Endothelial cell of umbilical vein (primary cell): ENCODE results near the gene TMIGD2. TPM values are rescaled to one million over a fixed set of nuclear protein-coding genes. Genes with fewer than 3 reads are reported as not detected.

Source experiments
- BruUV-seq: library from RNA; stranded (reverse); fragments of 400-500 nt; replicated peaks from 2 replicates; lab custom pipeline; 2021; lab: Mats Ljungman, UMichigan
- CTCF ChIA-PET: fragments of 300-600, 350-600 bp; sonication (Branson Sonifier 250); formaldehyde crosslinking; loops from one replicate; lab custom pipeline; 2021; ENCODE audit warnings: antibody characterized with exemption, inconsistent platforms; lab: Charles Lee
- POLR2A ChIA-PET: fragments of 300-600, 350-600 bp; sonication (Branson Sonifier 250); formaldehyde crosslinking; loops from one replicate; lab custom pipeline; 2021; ENCODE audit warnings: antibody characterized with exemption, inconsistent platforms; lab: Charles Lee
- DNase-seq: peaks from one replicate; pipeline ENCODE4 v3.0.0-alpha.2; 2011; ENCODE audit warnings: low read depth, low spot score
- FAIRE-seq: peaks from 2 replicates; lab custom pipeline; 2011; peaks lifted over from hg19 to GRCh38; lab: Jason Lieb, UNC
- H2AFZ ChIP-seq: 2 replicates; pipeline ENCODE4 v1.6.0; 2012; ENCODE audit warnings: low read depth, low read length, control low read depth, inconsistent platforms
- H3K27ac ChIP-seq: 2 replicates; pipeline ENCODE4 v1.5.1; 2011; ENCODE audit warnings: low read depth, mild to moderate bottlenecking, control low read depth, low read length, moderate library complexity; ENCODE audit not compliant: insufficient read depth
- H3K27me3 ChIP-seq, 2 experiments: 2 replicates each; pipeline versions ENCODE4 v1.6.0 to v1.6.1; 2011; ENCODE audit warnings: low read length in 2 of 2, mixed read lengths in 1 of 2; ENCODE audit not compliant: control insufficient read depth in 2 of 2, insufficient read depth in 2 of 2
- H3K36me3 ChIP-seq, 2 experiments: 2 replicates in 1 of 2; 3 replicates in 1 of 2; pipeline ENCODE4 v1.5.1; 2011; ENCODE audit warnings: low read length in 2 of 2, mild to moderate bottlenecking in 1 of 2, moderate library complexity in 1 of 2; ENCODE audit not compliant: control insufficient read depth in 2 of 2, insufficient read depth in 2 of 2; ENCODE audit errors: extremely low read depth in 1 of 2
- H3K4me1 ChIP-seq: 3 replicates; pipeline ENCODE4 v1.5.1; 2011; ENCODE audit warnings: mild to moderate bottlenecking, low read length; ENCODE audit not compliant: control insufficient read depth, insufficient read depth; ENCODE audit errors: extremely low read depth
- H3K4me2 ChIP-seq: 2 replicates; pipeline ENCODE4 v1.6.1; 2011; ENCODE audit warnings: low read length, control low read depth, mixed read lengths; ENCODE audit not compliant: insufficient read depth
- H3K4me3 ChIP-seq, 3 experiments: fragments of 200-600 bp in 1 of 3; sonication (generic), shearing (Covaris generic) in 1 of 3; replicated peaks in 1 of 3; 2 replicates each; pipeline ENCODE4 v1.5.1; 2011 to 2016; ENCODE audit warnings: control low read depth in 3 of 3, low read length in 3 of 3, mild to moderate bottlenecking in 2 of 3, inconsistent platforms in 1 of 3, low read depth in 1 of 3, moderate library complexity in 1 of 3; ENCODE audit not compliant: insufficient read depth in 1 of 3
- H3K79me2 ChIP-seq: 2 replicates; pipeline ENCODE4 v1.6.0; 2012; ENCODE audit warnings: low read length, inconsistent platforms; ENCODE audit not compliant: control insufficient read depth, insufficient read depth
- H3K9ac ChIP-seq: replicated peaks from 2 replicates; pipeline ENCODE3; 2011; ENCODE audit warnings: low read length, control low read depth; ENCODE audit not compliant: insufficient read depth; ENCODE audit errors: extremely low read depth
- H3K9me1 ChIP-seq: replicated peaks from 3 replicates; pipeline ENCODE4 v1.6.0; 2011; ENCODE audit warnings: mild to moderate bottlenecking, low read length; ENCODE audit not compliant: control insufficient read depth, insufficient read depth; ENCODE audit errors: extremely low read depth
- H3K9me3 ChIP-seq: replicated peaks from 2 replicates; pipeline ENCODE4 v1.5.1; 2012; ENCODE audit warnings: low read length, inconsistent platforms; ENCODE audit not compliant: control insufficient read depth, insufficient read depth
- H4K20me1 ChIP-seq: replicated peaks from 2 replicates; pipeline ENCODE3; 2011; ENCODE audit warnings: mild to moderate bottlenecking, low read length; ENCODE audit not compliant: control insufficient read depth, insufficient read depth; ENCODE audit errors: extremely low read depth
- EZH2 ChIP-seq: IDR thresholded peaks from 2 replicates; pipeline ENCODE4 v1.6.1; 2012; ENCODE audit warnings: borderline replicate concordance, low read depth, mild to moderate bottlenecking, moderate library complexity, low read length, inconsistent platforms; ENCODE audit not compliant: severe bottlenecking
- FOS ChIP-seq: IDR thresholded peaks from 2 replicates; pipeline ENCODE4 v1.6.1; 2011; ENCODE audit warnings: mild to moderate bottlenecking, low read length, moderate library complexity, borderline replicate concordance; ENCODE audit not compliant: insufficient read depth
- GATA2 ChIP-seq: IDR thresholded peaks from 2 replicates; pipeline ENCODE4 v1.7.0; 2011; ENCODE audit warnings: low read depth, mild to moderate bottlenecking, moderate library complexity, mixed read lengths, low read length; ENCODE audit not compliant: insufficient read length, insufficient read depth
- JUN ChIP-seq: IDR thresholded peaks from 2 replicates; pipeline ENCODE4 v1.6.1; 2011; ENCODE audit warnings: borderline replicate concordance, low read depth; ENCODE audit not compliant: insufficient read length, insufficient read depth
- MYC ChIP-seq: IDR thresholded peaks from one replicate; pipeline ENCODE4 v1.6.1; 2011; ENCODE audit warnings: mild to moderate bottlenecking, low read depth, low read length
- POLR2A ChIP-seq: IDR thresholded peaks from 2 replicates; pipeline ENCODE4 v1.6.1; 2012; ENCODE audit warnings: low read depth, mild to moderate bottlenecking, control low read depth, low read length
- POLR2AphosphoS5 ChIP-seq: IDR thresholded peaks from 2 replicates; pipeline ENCODE4 v1.6.1; 2012; ENCODE audit warnings: low read depth, mild to moderate bottlenecking, control low read depth, low read length, moderate library complexity; ENCODE audit not compliant: insufficient read depth
- dilution Hi-C: fragments of 300-500 bp; cut with MboI; formaldehyde crosslinking; loops from one replicate; pipeline ENCODE4 v1.15.0; 2019; ENCODE audit warnings: low sequenced_read_pairs; ENCODE audit not compliant: extremely low pct_ligation_motif_present
- intact Hi-C: fragments of 100-400 bp; cut with micrococcal nuclease; formaldehyde crosslinking; loops from one replicate; pipeline ENCODE4 v1.10.0; 2022
- polyA plus RNA-seq, 4 experiments: library from polyadenylated mRNA; depleted of rRNA in 3 of 4; stranded (reverse) in 3 of 4; unstranded in 1 of 4; fragments of >200 nt; gene quantifications; 2 replicates each; pipeline versions ENCODE4 v1.2.1 to v1.2.3, GENCODE V29; 2011 to 2012; ENCODE audit warnings: missing spikeins in 1 of 4
- total RNA-seq: library from RNA; stranded (reverse); gene quantifications from 2 replicates; pipeline ENCODE4 v1.2.3, GENCODE V29; 2021
- TF ChIP-seq, protein P1 (sequence below): IDR thresholded peaks from 2 replicates; pipeline ENCODE4 v1.6.1; 2011; ENCODE audit not compliant: insufficient read depth, insufficient read length
- TF ChIP-seq, protein P2 (sequence below), 2 donors: IDR thresholded peaks; 1 replicate in 1 of 2; 2 replicates in 1 of 2; pipeline ENCODE4 v1.5.1; 2011; ENCODE audit warnings: low read length in 2 of 2, mild to moderate bottlenecking in 2 of 2, moderate library complexity in 2 of 2, control low read depth in 1 of 2, inconsistent platforms in 1 of 2, low read depth in 1 of 2; ENCODE audit not compliant: insufficient read depth in 1 of 2; ENCODE audit errors: extremely low read depth in 1 of 2

Gene TMIGD2
- total and polyA plus RNA-seq, 2 donors (not counting 3 experiments of a cell fraction or from before 2014, with no cell fraction given): not detected

DNA sequence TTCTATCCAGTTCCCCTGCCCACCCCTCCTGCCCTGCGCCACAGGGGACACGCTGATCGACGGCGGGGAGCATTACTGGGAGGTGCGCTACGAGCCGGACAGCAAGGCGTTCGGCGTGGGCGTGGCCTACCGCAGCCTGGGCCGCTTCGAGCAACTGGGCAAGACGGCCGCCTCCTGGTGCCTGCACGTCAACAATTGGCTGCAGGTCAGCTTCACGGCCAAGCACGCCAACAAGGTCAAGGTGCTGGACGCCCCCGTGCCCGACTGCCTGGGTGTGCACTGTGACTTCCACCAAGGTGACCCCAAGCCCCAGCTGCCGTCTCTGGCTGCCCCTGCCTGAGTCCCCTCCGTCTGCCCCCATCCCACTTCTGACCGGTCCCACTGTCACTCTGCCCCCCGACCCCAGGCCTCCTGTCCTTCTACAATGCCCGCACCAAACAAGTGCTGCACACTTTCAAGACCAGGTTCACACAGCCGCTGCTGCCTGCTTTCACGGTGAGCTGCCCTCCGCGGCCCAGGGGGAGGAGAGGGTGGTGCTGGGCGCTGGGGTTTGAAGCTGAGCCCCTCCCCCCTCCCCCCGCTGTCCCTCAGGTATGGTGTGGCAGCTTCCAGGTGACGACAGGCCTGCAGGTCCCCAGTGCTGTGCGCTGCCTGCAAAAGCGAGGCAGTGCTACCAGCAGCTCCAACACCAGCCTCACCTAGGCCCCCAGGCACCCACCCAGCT is 20.9 kb upstream of the TMIGD2 start:
- Histone ChIP-seq H3K4me1 (peaks cover 3% of the 10 kb centered on the region), H3K4me2 (no peak overlapping the region), H3K27me3 (no peaks in the 10 kb centered on the region), H3K4me3 (no peak overlapping the region), H3K9ac (no peak overlapping the region), H3K79me2 (no peaks in the 10 kb centered on the region), H3K9me1 (no peaks in the 10 kb centered on the region), H3K36me3 (no peaks in the 10 kb centered on the region), H4K20me1 (no peaks in the 10 kb centered on the region), H3K27ac (no peak overlapping the region), H2AFZ (no peak overlapping the region), H3K9me3 (no peaks in the 10 kb centered on the region)
- intact Hi-C loops (no loop called here), dilution Hi-C loops (no loop called here)
- FAIRE-seq: no peak
- no TSS peak for BruUV-seq
- no peak for TF ChIP-seq POLR2A
- no peak for TF ChIP-seq FOS
- TF ChIP-seq EZH2: no peak
- TF ChIP-seq GATA2: no peak
- no peak for TF ChIP-seq JUN
- no peak for TF ChIP-seq MYC
- TF ChIP-seq, protein P1, sequence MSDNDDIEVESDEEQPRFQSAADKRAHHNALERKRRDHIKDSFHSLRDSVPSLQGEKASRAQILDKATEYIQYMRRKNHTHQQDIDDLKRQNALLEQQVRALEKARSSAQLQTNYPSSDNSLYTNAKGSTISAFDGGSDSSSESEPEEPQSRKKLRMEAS: no peak
- ChIA-PET POLR2A (no interaction called here), CTCF (interaction anchor here (0.7 to 1.4 kb wide), 3 partner anchors 29 to 183 kb away, joined by 3 read pairs; no protein-coding TSS in a partner anchor)
- DNase-seq: no peak

DNA sequence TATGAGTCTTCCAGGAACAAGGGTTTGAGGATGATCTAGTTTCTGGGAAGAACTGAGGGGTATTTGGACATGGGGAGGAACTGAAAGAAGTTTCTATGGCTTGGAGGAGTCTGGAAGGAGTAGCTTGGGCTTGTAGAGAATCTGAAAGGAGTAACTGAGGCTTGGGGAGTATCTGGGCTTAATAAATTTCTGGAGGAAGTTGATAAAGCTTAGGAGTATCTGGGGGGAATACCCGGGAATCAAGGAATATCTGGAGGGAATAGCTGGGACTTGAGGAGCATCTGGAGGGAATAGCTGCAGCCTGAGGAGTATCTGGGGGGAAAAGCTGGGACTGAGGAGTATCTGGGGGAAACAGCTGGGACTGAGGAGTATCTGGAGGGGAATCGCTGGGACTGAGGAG is 18.2 kb upstream of the TMIGD2 start:
- Histone ChIP-seq H2AFZ (no peak overlapping the region), H3K79me2 (no peaks in the 10 kb centered on the region), H3K36me3 (peaks cover 0 to 2% of the 10 kb centered on the region in 2 experiments), H3K4me3 (no peak overlapping the region), H3K9me1 (no peaks in the 10 kb centered on the region), H3K4me2 (no peak overlapping the region), H3K27ac (no peak overlapping the region), H4K20me1 (no peaks in the 10 kb centered on the region), H3K4me1 (no peaks in the 10 kb centered on the region), H3K9me3 (no peaks in the 10 kb centered on the region), H3K27me3 (no peaks in the 10 kb centered on the region), H3K9ac (no peak overlapping the region)
- intact Hi-C loops (no loop called here), dilution Hi-C loops (no loop called here)
- POLR2A ChIA-PET: interaction anchor here (1.1 kb wide), 1 partner anchor 22 kb away, joined by 3 read pairs; no protein-coding TSS in a partner anchor
- DNase-seq (no peak), FAIRE-seq (no peak)
- no peak for TF ChIP-seq MYC
- TF ChIP-seq POLR2A: no peak
- TF ChIP-seq, protein P1: no peak
- TF ChIP-seq EZH2: no peak
- no peak for TF ChIP-seq JUN
- no peak for TF ChIP-seq FOS
- no peak for TF ChIP-seq GATA2
- TF ChIP-seq, protein P2, sequence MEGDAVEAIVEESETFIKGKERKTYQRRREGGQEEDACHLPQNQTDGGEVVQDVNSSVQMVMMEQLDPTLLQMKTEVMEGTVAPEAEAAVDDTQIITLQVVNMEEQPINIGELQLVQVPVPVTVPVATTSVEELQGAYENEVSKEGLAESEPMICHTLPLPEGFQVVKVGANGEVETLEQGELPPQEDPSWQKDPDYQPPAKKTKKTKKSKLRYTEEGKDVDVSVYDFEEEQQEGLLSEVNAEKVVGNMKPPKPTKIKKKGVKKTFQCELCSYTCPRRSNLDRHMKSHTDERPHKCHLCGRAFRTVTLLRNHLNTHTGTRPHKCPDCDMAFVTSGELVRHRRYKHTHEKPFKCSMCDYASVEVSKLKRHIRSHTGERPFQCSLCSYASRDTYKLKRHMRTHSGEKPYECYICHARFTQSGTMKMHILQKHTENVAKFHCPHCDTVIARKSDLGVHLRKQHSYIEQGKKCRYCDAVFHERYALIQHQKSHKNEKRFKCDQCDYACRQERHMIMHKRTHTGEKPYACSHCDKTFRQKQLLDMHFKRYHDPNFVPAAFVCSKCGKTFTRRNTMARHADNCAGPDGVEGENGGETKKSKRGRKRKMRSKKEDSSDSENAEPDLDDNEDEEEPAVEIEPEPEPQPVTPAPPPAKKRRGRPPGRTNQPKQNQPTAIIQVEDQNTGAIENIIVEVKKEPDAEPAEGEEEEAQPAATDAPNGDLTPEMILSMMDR (IDR thresholded peaks at IDR 0.05; ENCODE audit: extremely low read depth in 1 of 2, insufficient read depth in 1 of 2, low read depth in 1 of 2, low read length in 2 of 2): no peak
- TF ChIP-seq POLR2AphosphoS5: no peak
- CTCF ChIA-PET: interaction anchor here (1.3 to 2.4 kb wide), 4 partner anchors 11 to 32 kb away, joined by 5 to 9 read pairs (median 5); partner anchors contain the start of gene MPND
- BruUV-seq: no TSS peak
